Measurements from ENCODE around the gene LEFTY2.
"Not testable (repeated sequence)": the region's sequence is repeated elsewhere in the genome, so short reads cannot be mapped to it uniquely, and the experiment has no call there.

GRCh38 chr1:225970592-225971157, 29.7 kb upstream of the LEFTY2 start:
- TF ChIP-seq CTCF, POLR2A (IDR thresholded peaks at IDR 0.05): not testable (repeated sequence)

Data from adrenal gland (tissue), 5 donors.